Uterus (tissue), 4 donors: ENCODE measurements around the gene B4GALT4. TPM values are rescaled to one million over a fixed set of nuclear protein-coding genes. Genes with fewer than 3 reads are reported as not detected.
"Not testable (repeated sequence)": the region's sequence is repeated elsewhere in the genome, so short reads cannot be mapped to it uniquely, and the experiment has no call there.

Experiments
- DNase-seq, 2 donors: peaks; one replicate each; pipeline ENCODE4 v3.0.0-alpha.2; 2019 to 2020
- H3K27ac ChIP-seq, 2 donors: fragments of 200-600 bp; sonication (generic); 1 replicate in 1 of 2; 2 replicates in 1 of 2; pipeline ENCODE4 v1.5.1; 2016 to 2018
- H3K27me3 ChIP-seq, 2 donors: fragments of 200-600 bp; sonication (generic); one replicate each; pipeline ENCODE4 v1.5.1; 2018 to 2019; ENCODE audit warnings: control low read depth in 1 of 2
- H3K36me3 ChIP-seq, 2 donors: fragments of 200-600 bp; sonication (generic); one replicate each; pipeline ENCODE4 v1.5.1; 2019; ENCODE audit warnings: control low read depth in 1 of 2
- H3K4me1 ChIP-seq, 2 donors: fragments of 200-600 bp; sonication (generic); one replicate each; pipeline ENCODE4 v1.5.1; 2018 to 2019; ENCODE audit warnings: control low read depth in 1 of 2
- H3K4me3 ChIP-seq, 2 donors: fragments of 200-600 bp; sonication (generic); 1 replicate in 1 of 2; 2 replicates in 1 of 2; pipeline ENCODE4 v1.5.1; 2018 to 2019; ENCODE audit warnings: mild to moderate bottlenecking in 1 of 2
- H3K9me3 ChIP-seq, 2 donors: fragments of 200-600 bp; sonication (generic); one replicate each; pipeline ENCODE4 v1.5.1; 2019; ENCODE audit warnings: control low read depth in 1 of 2
- POLR2A ChIP-seq, 2 donors: fragments of 450-650 bp; IDR thresholded peaks; one replicate each; pipeline ENCODE4 v1.6.1; 2016; ENCODE audit warnings: antibody characterized with exemption in 2 of 2, mild to moderate bottlenecking in 1 of 2, moderate library complexity in 1 of 2
- intact Hi-C: fragments of 100-400 bp; cut with DNase I; formaldehyde crosslinking; loops from one replicate; pipeline ENCODE4 v1.15.1; 2023; ENCODE audit warnings: low total_unique reads
- total RNA-seq, 4 donors: library from RNA; depleted of rRNA in 3 of 4; stranded (reverse); fragments of >200 nt in 3 of 4; gene quantifications; one replicate each; pipeline versions ENCODE4 v1.1.0 to v1.2.4, GENCODE V29; 2014 to 2023
- TF ChIP-seq, protein P1 (sequence below), 4 experiments: fragments of 200-600 bp in 2 of 4; fragments of 450-650 bp in 2 of 4; sonication (generic) in 2 of 4; IDR thresholded peaks; one replicate each; pipeline ENCODE4 v1.5.1; 2016 to 2019; ENCODE audit warnings: antibody characterized with exemption in 4 of 4, mild to moderate bottlenecking in 2 of 4, moderate library complexity in 1 of 4
- donor health status: DM: yes; HTN: yes; CAD: no.

The B4GALT4 gene
- total RNA-seq, 4 donors from 2014 or later: 21.6 to 74.1 (median 49.8) TPM

DNA sequence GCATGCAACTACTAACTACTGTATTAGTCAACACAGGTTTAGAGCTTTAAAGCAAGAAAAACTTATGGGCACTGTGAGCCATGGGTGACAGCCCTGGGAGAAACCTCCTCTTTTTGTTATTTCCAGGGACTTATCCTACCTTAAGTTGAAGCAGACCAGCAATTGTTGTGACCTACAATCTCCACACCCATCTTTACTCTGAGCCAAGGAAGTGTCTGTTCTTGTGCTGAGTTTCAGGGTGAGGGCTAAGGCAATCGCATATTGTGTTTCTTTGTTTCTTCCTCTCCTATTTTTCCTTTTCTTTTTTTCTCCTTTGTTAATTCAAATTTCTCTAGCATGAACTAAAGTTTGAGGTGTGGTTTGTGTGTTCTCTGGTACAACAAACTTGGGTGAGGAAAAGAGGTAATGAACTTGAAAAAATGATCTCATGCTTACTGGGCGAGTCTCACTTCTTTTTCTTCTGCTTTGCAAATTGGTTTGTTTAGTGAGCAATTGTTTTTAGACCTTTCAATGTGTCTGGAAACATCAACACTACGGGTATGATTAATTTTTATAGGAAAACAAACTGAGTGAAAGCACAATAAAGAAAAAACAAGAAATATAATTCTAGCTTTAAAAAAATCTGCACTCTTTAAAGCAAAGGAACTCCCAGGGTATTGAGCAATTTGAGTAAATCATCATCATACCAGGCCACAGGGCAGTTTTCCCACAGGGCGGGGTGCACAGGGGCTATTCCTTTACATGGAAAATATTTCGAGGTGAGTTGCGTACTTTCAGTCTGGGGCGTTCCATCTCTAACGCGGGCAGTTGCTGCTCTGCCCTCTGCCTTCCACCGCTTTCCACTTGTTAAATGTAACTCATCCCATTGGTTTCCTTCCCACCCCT lies 64.6 kb downstream of the B4GALT4 start:
- Histone ChIP-seq H3K9me3 (no peaks in the 10 kb centered on the region), H3K4me1 (no peaks in the 10 kb centered on the region), H3K4me3 (no peak overlapping the region), H3K27me3 (no peaks in the 10 kb centered on the region), H3K27ac (no peak overlapping the region), H3K36me3 (no peaks in the 10 kb centered on the region)
- DNase-seq: no peak
- TF ChIP-seq POLR2A (IDR thresholded peaks at IDR 0.05): no peak
- TF ChIP-seq, protein P1, sequence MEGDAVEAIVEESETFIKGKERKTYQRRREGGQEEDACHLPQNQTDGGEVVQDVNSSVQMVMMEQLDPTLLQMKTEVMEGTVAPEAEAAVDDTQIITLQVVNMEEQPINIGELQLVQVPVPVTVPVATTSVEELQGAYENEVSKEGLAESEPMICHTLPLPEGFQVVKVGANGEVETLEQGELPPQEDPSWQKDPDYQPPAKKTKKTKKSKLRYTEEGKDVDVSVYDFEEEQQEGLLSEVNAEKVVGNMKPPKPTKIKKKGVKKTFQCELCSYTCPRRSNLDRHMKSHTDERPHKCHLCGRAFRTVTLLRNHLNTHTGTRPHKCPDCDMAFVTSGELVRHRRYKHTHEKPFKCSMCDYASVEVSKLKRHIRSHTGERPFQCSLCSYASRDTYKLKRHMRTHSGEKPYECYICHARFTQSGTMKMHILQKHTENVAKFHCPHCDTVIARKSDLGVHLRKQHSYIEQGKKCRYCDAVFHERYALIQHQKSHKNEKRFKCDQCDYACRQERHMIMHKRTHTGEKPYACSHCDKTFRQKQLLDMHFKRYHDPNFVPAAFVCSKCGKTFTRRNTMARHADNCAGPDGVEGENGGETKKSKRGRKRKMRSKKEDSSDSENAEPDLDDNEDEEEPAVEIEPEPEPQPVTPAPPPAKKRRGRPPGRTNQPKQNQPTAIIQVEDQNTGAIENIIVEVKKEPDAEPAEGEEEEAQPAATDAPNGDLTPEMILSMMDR (IDR thresholded peaks at IDR 0.05): no peak
- intact Hi-C loops: no loop called here

DNA sequence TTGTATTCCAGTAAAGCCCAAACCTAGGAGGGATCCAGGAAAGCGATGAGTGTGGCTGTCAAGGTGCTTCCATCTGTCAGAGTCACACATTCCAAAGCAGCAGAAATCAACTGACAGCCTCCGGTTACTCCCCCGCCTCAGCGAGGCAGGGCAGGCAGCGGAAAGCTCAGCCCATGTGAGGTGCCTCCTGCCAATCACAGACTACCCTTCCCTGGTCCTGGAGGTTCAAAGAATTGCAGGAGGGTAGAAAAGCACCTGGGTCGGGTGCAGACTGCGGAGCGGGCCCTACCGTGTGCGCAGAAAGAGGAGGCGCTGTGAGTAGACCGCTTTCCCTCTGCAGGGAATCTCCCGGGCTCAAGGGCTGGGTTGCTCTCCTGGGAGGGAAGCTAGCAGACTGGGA lies 67.4 kb downstream of the B4GALT4 start, which contains the start of gene UPK1B:
Gene UPK1B (plus strand): TSS at position 274 of the 400 bp plus-strand sequence. CDS start 13,144 bp downstream, outside the sequence.
- Histone ChIP-seq H3K27me3 (no peaks in the 10 kb centered on the region), H3K4me1 (no peaks in the 10 kb centered on the region), H3K36me3 (no peaks in the 10 kb centered on the region), H3K9me3 (no peaks in the 10 kb centered on the region), H3K27ac (no peak within 1 kb of the TSS), H3K4me3 (no peak within 1 kb of the TSS)
- intact Hi-C loops: no loop called here
- no peak for TF ChIP-seq POLR2A (IDR thresholded peaks at IDR 0.05)
- TF ChIP-seq, protein P1 (IDR thresholded peaks at IDR 0.05): no peak
- DNase-seq: no peak

DNA sequence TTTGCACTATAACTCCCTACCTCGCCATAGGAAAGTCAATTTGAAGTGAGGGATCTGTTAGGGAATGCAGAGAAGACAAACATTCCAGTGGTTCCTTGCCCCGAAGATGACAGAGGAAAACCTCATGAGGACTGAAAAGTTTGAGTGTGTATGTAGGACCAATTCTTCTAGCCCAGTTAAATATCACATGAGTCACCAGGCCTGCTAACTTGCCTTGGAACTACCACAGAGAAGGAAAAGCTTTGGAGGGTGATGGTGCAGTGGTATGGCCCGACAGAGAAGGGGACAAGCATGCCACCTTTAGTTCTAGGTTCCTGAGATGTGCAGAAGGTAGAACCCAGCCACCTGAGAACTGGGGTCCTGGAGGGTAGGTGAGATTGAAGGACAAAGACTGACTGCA lies 69.9 kb downstream of the B4GALT4 start:
- intact Hi-C loops: no loop called here
- Histone ChIP-seq H3K27ac (no peak overlapping the region), H3K9me3 (no peaks in the 10 kb centered on the region), H3K4me1 (no peaks in the 10 kb centered on the region), H3K36me3 (no peaks in the 10 kb centered on the region), H3K27me3 (no peaks in the 10 kb centered on the region), H3K4me3 (no peak overlapping the region)
- TF ChIP-seq, protein P1 (IDR thresholded peaks at IDR 0.05): no peak
- TF ChIP-seq POLR2A (IDR thresholded peaks at IDR 0.05): no peak
- no peak for DNase-seq

DNA sequence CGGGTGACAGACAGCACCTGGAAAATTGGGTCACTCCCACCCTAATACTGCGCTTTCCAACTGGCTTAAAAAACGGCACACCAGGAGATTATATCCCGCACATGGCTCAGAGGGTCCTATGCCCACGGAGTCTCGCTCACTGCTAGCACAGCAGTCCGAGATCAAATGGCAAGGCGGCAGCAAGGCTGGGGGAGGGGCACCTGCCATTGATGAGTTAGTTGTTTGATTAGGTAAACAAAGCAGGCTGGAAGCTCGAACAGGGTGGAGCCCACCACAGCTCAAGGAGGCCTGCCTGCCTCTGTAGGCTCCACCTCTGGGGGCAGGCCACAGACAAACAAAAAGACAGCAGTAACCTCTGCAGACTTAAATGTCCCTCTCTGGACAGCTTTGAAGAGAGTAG lies 75.9 kb downstream of the B4GALT4 start:
- H3K4me3 ChIP-seq, H3K27me3 ChIP-seq, intact Hi-C loops, H3K9me3 ChIP-seq, DNase-seq, H3K36me3 ChIP-seq, H3K4me1 ChIP-seq, H3K27ac ChIP-seq: not testable (repeated sequence)

Other genes with a start within 250 kb of the B4GALT4 start
- gene IGSF11, start 206.0 kb downstream of the B4GALT4 start, total RNA-seq: 1 to 10 TPM in 2 of 4 donors, not detected in 2; 1.2 to 4.4 TPM
- gene TEX55, start 94.7 kb downstream of the B4GALT4 start, total RNA-seq: not detected
- gene UPK1B, start 67.3 kb downstream of the B4GALT4 start, total RNA-seq: under 1 TPM in 1 of 4 donors, not detected in 3; 0.30 TPM
- 10 to 100 TPM; 17.6 to 53.2 (median 29.4) TPM for gene ARHGAP31, start 53.5 kb upstream of the B4GALT4 start, total RNA-seq
- 100 to 1,000 TPM in 1 of 4 donors, 10 to 100 TPM in 3; 23.2 to 136 (median 67.1) TPM for gene TMEM39A, start 222.7 kb upstream of the B4GALT4 start, total RNA-seq
- gene POGLUT1, start 228.1 kb upstream of the B4GALT4 start, total RNA-seq: 10 to 100 TPM in 2 of 4 donors, 1 to 10 TPM in 2; 4.4 to 31.9 (median 15.6) TPM